Kidney epithelial cell (primary cell): ENCODE data around the gene TAF11. TPM values are rescaled to one million over a fixed set of nuclear protein-coding genes. Genes with fewer than 3 reads are reported as not detected.

Experiments
- DNase-seq: peaks from one replicate; pipeline ENCODE4 v3.0.0-alpha.2; 2010; ENCODE audit warnings: low read depth
- H3K27me3 ChIP-seq: 2 replicates; pipeline ENCODE4 v1.6.0; 2011; ENCODE audit warnings: low read length; ENCODE audit not compliant: control insufficient read depth, insufficient read depth
- H3K36me3 ChIP-seq: 2 replicates; pipeline ENCODE4 v1.5.1; 2011; ENCODE audit warnings: low read length; ENCODE audit not compliant: control insufficient read depth, insufficient read depth
- H3K4me3 ChIP-seq: 2 replicates; pipeline ENCODE4 v1.5.1; 2011; ENCODE audit warnings: low read depth, mild to moderate bottlenecking, control low read depth, low read length
- CTCF ChIP-seq: IDR thresholded peaks from 2 replicates; pipeline ENCODE4 v1.5.1; 2011; ENCODE audit warnings: mild to moderate bottlenecking, moderate library complexity, low read length, control low read depth, inconsistent platforms; ENCODE audit not compliant: insufficient read depth, poor library complexity, severe bottlenecking
- total RNA-seq: library from RNA; depleted of rRNA; stranded (reverse); fragments of >200 nt; gene quantifications from 2 replicates; pipeline ENCODE4 v1.2.3, GENCODE V29; 2015

The TAF11 gene
- total RNA-seq, 1 donor from 2014 or later: 27.5 TPM

GRCh38 chr6:34837528-34837927 lies 50.3 kb downstream of the TAF11 start:
- DNase-seq: no peak
- Histone ChIP-seq H3K4me3 (no peak overlapping the region), H3K27me3 (no peaks in the 10 kb centered on the region), H3K36me3 (peaks cover 2% of the 10 kb centered on the region)
- no peak for TF ChIP-seq CTCF

- no peak for DNase-seq
- no peak for TF ChIP-seq CTCF
- H3K36me3 ChIP-seq: peaks cover 2% of the 10 kb centered on the region
- H3K27me3 ChIP-seq: no peaks in the 10 kb centered on the region
- no peak overlapping the region for H3K4me3 ChIP-seq
Measured at GRCh38 chr6:34836451-34836850, 51.4 kb downstream of the TAF11 start.

- H3K4me3 ChIP-seq: no peak overlapping the region
- TF ChIP-seq CTCF: no peak
- H3K36me3 ChIP-seq: peaks cover 2% of the 10 kb centered on the region
- H3K27me3 ChIP-seq: no peaks in the 10 kb centered on the region
- DNase-seq: no peak
Measured at GRCh38 chr6:34836008-34836407, 51.8 kb downstream of the TAF11 start.

GRCh38 chr6:34834789-34835518 lies 52.9 kb downstream of the TAF11 start:
- DNase-seq: no peak
- H3K36me3 ChIP-seq: peaks cover 2% of the 10 kb centered on the region
- TF ChIP-seq CTCF: no peak
- H3K27me3 ChIP-seq: no peaks in the 10 kb centered on the region
- H3K4me3 ChIP-seq: no peak overlapping the region

- no peak for DNase-seq
- no peak overlapping the region for H3K4me3 ChIP-seq
- H3K27me3 ChIP-seq: no peaks in the 10 kb centered on the region
- no peaks in the 10 kb centered on the region for H3K36me3 ChIP-seq
- no peak for TF ChIP-seq CTCF
Measured at GRCh38 chr6:34832942-34833341, 54.9 kb downstream of the TAF11 start.

GRCh38 chr6:34829137-34829536 lies 58.7 kb downstream of the TAF11 start:
- TF ChIP-seq CTCF: no peak
- Histone ChIP-seq H3K4me3 (no peak overlapping the region), H3K27me3 (no peaks in the 10 kb centered on the region), H3K36me3 (no peaks in the 10 kb centered on the region)
- no peak for DNase-seq
